ENCODE measurements around the gene ZBTB7C. TPM values are rescaled to one million over a fixed set of nuclear protein-coding genes. Genes with fewer than 3 reads are reported as not detected.

Gene ZBTB7C
- polyA plus RNA-seq, 2 of the 4 experiments (the other 2 are of a cell fraction): 0.10 to 0.12 TPM

DNA sequence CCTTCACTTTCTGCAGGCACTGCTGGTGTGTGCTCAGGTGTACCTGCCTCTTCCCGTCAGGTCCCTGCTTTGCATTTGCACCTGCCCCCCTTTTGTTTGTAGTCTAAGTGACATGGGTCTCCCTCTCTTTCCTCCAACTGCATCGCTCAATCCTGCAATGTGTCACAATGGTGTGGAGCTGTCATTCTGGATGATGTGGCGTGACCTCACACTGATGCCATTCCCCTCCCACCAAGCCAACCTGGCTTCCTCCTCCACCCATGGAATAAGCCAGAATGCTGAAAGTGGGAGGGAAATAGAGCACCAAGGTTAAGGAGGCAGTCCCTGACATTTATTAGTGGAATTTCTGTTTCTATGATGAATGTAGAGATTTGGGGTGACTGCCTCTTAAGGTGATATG is 156.7 kb downstream of the ZBTB7C start:
- WGBS (ENCODE audit: missing lambda C conversion rate): 51% methylated on average over 3 of the region's 3 CpGs
- H3K4me1 ChIP-seq: no peaks in the 10 kb centered on the region
- no peak overlapping the region for H3K27ac ChIP-seq
- ATAC-seq (no peak), FAIRE-seq (no peak), DNase-seq (ENCODE audit: low read depth in 1 of 2, low spot score in 1 of 2) (no peak)
- no peak overlapping the region for H3K4me3 ChIP-seq
- H3K9me3 ChIP-seq: peaks cover 10% of the 10 kb centered on the region; the same call in 2 of the 3 replicates
- ChIA-PET POLR2A (no interaction called here), CTCF (no interaction called here)
- TF ChIP-seq SREBF2 (IDR thresholded peaks at IDR 0.05) (no peak), NPAS2 (CRISPR knock-in tag; IDR thresholded peaks at IDR 0.05; ENCODE audit: borderline replicate concordance) (no peak), POLR2AphosphoS2 (conservative IDR thresholded peaks at IDR 0.05; ENCODE audit: low read length) (no peak), CHD4 (IDR thresholded peaks at IDR 0.05; ENCODE audit: borderline replicate concordance) (no peak), CBX2 (IDR thresholded peaks at IDR 0.05; ENCODE audit: borderline replicate concordance, low read depth) (no peak), GATA3 (IDR thresholded peaks at IDR 0.05; ENCODE audit: borderline replicate concordance) (no peak), CHD2 (IDR thresholded peaks at IDR 0.05; ENCODE audit: low read length, partially characterized antibody) (no peak), RFX5 (IDR thresholded peaks at IDR 0.05) (no peak), TP53 (CRISPR knock-in tag; IDR thresholded peaks at IDR 0.05) (no peak), ZC3H11A (IDR thresholded peaks at IDR 0.05) (no peak), RCOR1 (IDR thresholded peaks at IDR 0.05; ENCODE audit: low read depth, low read length) (no peak), ZSCAN20 (CRISPR knock-in tag; IDR thresholded peaks at IDR 0.05) (no peak), MAFK (IDR thresholded peaks at IDR 0.05; ENCODE audit: partially characterized antibody) (no peak), PHF8 (IDR thresholded peaks at IDR 0.05; ENCODE audit: borderline replicate concordance, low read depth) (no peak)
- TF ChIP-seq, protein P1, sequence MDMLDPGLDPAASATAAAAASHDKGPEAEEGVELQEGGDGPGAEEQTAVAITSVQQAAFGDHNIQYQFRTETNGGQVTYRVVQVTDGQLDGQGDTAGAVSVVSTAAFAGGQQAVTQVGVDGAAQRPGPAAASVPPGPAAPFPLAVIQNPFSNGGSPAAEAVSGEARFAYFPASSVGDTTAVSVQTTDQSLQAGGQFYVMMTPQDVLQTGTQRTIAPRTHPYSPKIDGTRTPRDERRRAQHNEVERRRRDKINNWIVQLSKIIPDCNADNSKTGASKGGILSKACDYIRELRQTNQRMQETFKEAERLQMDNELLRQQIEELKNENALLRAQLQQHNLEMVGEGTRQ (IDR thresholded peaks at IDR 0.05): no peak
- TF ChIP-seq, protein P2, sequence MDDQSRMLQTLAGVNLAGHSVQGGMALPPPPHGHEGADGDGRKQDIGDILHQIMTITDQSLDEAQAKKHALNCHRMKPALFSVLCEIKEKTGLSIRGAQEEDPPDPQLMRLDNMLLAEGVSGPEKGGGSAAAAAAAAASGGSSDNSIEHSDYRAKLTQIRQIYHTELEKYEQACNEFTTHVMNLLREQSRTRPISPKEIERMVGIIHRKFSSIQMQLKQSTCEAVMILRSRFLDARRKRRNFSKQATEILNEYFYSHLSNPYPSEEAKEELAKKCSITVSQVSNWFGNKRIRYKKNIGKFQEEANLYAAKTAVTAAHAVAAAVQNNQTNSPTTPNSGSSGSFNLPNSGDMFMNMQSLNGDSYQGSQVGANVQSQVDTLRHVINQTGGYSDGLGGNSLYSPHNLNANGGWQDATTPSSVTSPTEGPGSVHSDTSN (IDR thresholded peaks at IDR 0.05): no peak
- TF ChIP-seq, protein P3, sequence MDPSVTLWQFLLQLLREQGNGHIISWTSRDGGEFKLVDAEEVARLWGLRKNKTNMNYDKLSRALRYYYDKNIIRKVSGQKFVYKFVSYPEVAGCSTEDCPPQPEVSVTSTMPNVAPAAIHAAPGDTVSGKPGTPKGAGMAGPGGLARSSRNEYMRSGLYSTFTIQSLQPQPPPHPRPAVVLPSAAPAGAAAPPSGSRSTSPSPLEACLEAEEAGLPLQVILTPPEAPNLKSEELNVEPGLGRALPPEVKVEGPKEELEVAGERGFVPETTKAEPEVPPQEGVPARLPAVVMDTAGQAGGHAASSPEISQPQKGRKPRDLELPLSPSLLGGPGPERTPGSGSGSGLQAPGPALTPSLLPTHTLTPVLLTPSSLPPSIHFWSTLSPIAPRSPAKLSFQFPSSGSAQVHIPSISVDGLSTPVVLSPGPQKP (IDR thresholded peaks at IDR 0.05; ENCODE audit: low read depth, low read length): no peak
- no peak overlapping the region for H3K4me2 ChIP-seq

- Histone ChIP-seq H3K27ac (no peak overlapping the region), H3K4me2 (no peak overlapping the region), H3K9me3 (no peaks in the 10 kb centered on the region), H3K4me3 (no peak overlapping the region), H3K4me1 (no peaks in the 10 kb centered on the region)
- ChIA-PET CTCF (no interaction called here), POLR2A (no interaction called here)
- FAIRE-seq (no peak), ATAC-seq (no peak), DNase-seq (ENCODE audit: low read depth in 1 of 2, low spot score in 1 of 2) (no peak)
- 11% methylated on average over 3 of the region's 3 CpGs for WGBS (ENCODE audit: missing lambda C conversion rate)
- TF ChIP-seq, protein P2 (IDR thresholded peaks at IDR 0.05): no peak
- no peak for TF ChIP-seq MAFK (IDR thresholded peaks at IDR 0.05; ENCODE audit: partially characterized antibody)
- TF ChIP-seq RFX5 (IDR thresholded peaks at IDR 0.05): no peak
- no peak for TF ChIP-seq RAD21 (conservative IDR thresholded peaks at IDR 0.05 in 1 of 2, IDR thresholded peaks at IDR 0.05 in 1 of 2)
- TF ChIP-seq KDM1A (IDR thresholded peaks at IDR 0.05; ENCODE audit: low read depth): no peak
- no peak for TF ChIP-seq NPAS2 (CRISPR knock-in tag; IDR thresholded peaks at IDR 0.05; ENCODE audit: borderline replicate concordance)
- TF ChIP-seq MAX (IDR thresholded peaks at IDR 0.05): no peak
- TF ChIP-seq GATA3 (IDR thresholded peaks at IDR 0.05; ENCODE audit: borderline replicate concordance): no peak
- no peak for TF ChIP-seq HOXB5 (CRISPR knock-in tag; IDR thresholded peaks at IDR 0.05)
Measured at GRCh38 chr18:48250918-48251317, 158.3 kb downstream of the ZBTB7C start.

All from A549 (cell line).